GM18951 (cell line): ENCODE results near the gene BID.

ENCODE experiments used
- POLR2A ChIP-seq: IDR thresholded peaks from 4 replicates; pipeline ENCODE4 v1.6.1; 2011; ENCODE audit warnings: mild to moderate bottlenecking; ENCODE audit not compliant: insufficient read length, insufficient read depth; ENCODE audit errors: extremely low read depth
- in situ Hi-C: fragments of 300-500 bp; cut with MboI; formaldehyde crosslinking; loops from one replicate; pipeline ENCODE4 v1.12.0; 2022; ENCODE audit warnings: low sequenced_read_pairs, mixed read lengths, inconsistent platforms; ENCODE audit not compliant: unreplicated experiment

The BID gene

GRCh38 chr22:17695986-17696385 is 78.3 kb downstream of the BID start:
- no peak for TF ChIP-seq POLR2A
- in situ Hi-C loops = no loop called here

GRCh38 chr22:17694752-17695151 is 79.5 kb downstream of the BID start:
- in situ Hi-C loops = no loop called here
- TF ChIP-seq POLR2A = no peak

- in situ Hi-C loops = no loop called here
- TF ChIP-seq POLR2A = no peak
These were observed 80.1 kb downstream of the BID start for GRCh38 chr22:17694193-17694592.

GRCh38 chr22:17692841-17693240 is 81.4 kb downstream of the BID start:
- TF ChIP-seq POLR2A = no peak
- in situ Hi-C loops = no loop called here

GRCh38 chr22:17684245-17684644 is 90.0 kb downstream of the BID start:
- no peak for TF ChIP-seq POLR2A
- in situ Hi-C loops = no loop called here
